Osteocyte (in vitro differentiated cells): ENCODE results near the gene SEMA3C. TPM values are rescaled to one million over a fixed set of nuclear protein-coding genes. Genes with fewer than 3 reads are reported as not detected.

Experiments
- DNase-seq: peaks from one replicate; pipeline ENCODE4 v3.0.0; 2021; ENCODE audit warnings: mixed read lengths; ENCODE audit not compliant: unreplicated experiment; ENCODE audit errors: extremely low spot score
- H3K27ac Mint-ChIP-seq: one replicate; pipeline ENCODE4 v1.8.0; 2021; ENCODE audit warnings: mild to moderate bottlenecking, mixed read lengths; ENCODE audit not compliant: unreplicated experiment
- H3K27me3 Mint-ChIP-seq: one replicate; pipeline ENCODE4 v1.8.0; 2021; ENCODE audit warnings: mixed read lengths; ENCODE audit not compliant: unreplicated experiment
- H3K36me3 Mint-ChIP-seq: one replicate; pipeline ENCODE4 v1.8.0; 2021; ENCODE audit warnings: mixed read lengths; ENCODE audit not compliant: unreplicated experiment
- H3K4me1 Mint-ChIP-seq: one replicate; pipeline ENCODE4 v1.8.0; 2021; ENCODE audit warnings: mixed read lengths; ENCODE audit not compliant: unreplicated experiment
- H3K4me3 Mint-ChIP-seq: one replicate; pipeline ENCODE4 v1.8.0; 2021; ENCODE audit warnings: mild to moderate bottlenecking, moderate library complexity, mixed read lengths; ENCODE audit not compliant: unreplicated experiment
- H3K9me3 Mint-ChIP-seq: one replicate; pipeline ENCODE4 v1.8.0; 2021; ENCODE audit warnings: mixed read lengths; ENCODE audit not compliant: unreplicated experiment
- CTCF ChIP-seq: fragments of 200-600 bp; sonication (generic); IDR thresholded peaks from 2 replicates; pipeline ENCODE4 v1.5.0; 2021; ENCODE audit warnings: antibody characterized with exemption, mild to moderate bottlenecking, moderate library complexity
- total RNA-seq: library from RNA; stranded (reverse); gene quantifications from 2 replicates; pipeline ENCODE4 v1.2.1, GENCODE V29; 2021

SEMA3C gene
- total RNA-seq, 1 donor from 2014 or later: 74.1 TPM

GRCh38 chr7:80858141-80858903 lies 60.5 kb downstream of the SEMA3C start:
- no peak for TF ChIP-seq CTCF
- no peak for DNase-seq
- Mint-ChIP-seq H3K36me3 (peaks cover 6% of the 10 kb centered on the region), H3K9me3 (peaks cover 12% of the 10 kb centered on the region), H3K27me3 (no peaks in the 10 kb centered on the region), H3K27ac (peak overlapping the region; percentile 47), H3K4me1 (peaks cover 25% of the 10 kb centered on the region), H3K4me3 (no peak overlapping the region)

- no peak for DNase-seq
- no peak overlapping the region for H3K27ac Mint-ChIP-seq
- H3K27me3 Mint-ChIP-seq: no peaks in the 10 kb centered on the region
- no peak for TF ChIP-seq CTCF
- peaks cover 31% of the 10 kb centered on the region for H3K4me1 Mint-ChIP-seq
- no peak overlapping the region for H3K4me3 Mint-ChIP-seq
- no peaks in the 10 kb centered on the region for H3K36me3 Mint-ChIP-seq
- peaks cover 7% of the 10 kb centered on the region for H3K9me3 Mint-ChIP-seq
These were observed 62.1 kb downstream of the SEMA3C start for GRCh38 chr7:80856769-80857168.

GRCh38 chr7:80851896-80852476 lies 66.9 kb downstream of the SEMA3C start:
- no peak for DNase-seq

GRCh38 chr7:80848841-80849240 lies 70.0 kb downstream of the SEMA3C start:
- TF ChIP-seq CTCF: no peak
- Mint-ChIP-seq H3K9me3 (peaks cover 5% of the 10 kb centered on the region), H3K4me3 (no peak overlapping the region), H3K36me3 (peaks cover 2% of the 10 kb centered on the region), H3K4me1 (peaks cover 30% of the 10 kb centered on the region), H3K27me3 (no peaks in the 10 kb centered on the region), H3K27ac (no peak overlapping the region)
- no peak for DNase-seq

More at GRCh38 chr7:80851896-80852476, 66.9 kb downstream of the SEMA3C start:
- TF ChIP-seq CTCF: no peak
- Mint-ChIP-seq H3K4me1 (peaks cover 18% of the 10 kb centered on the region), H3K27ac (peak overlapping the region; percentile 64), H3K4me3 (no peak overlapping the region), H3K9me3 (peaks cover 5% of the 10 kb centered on the region), H3K36me3 (peaks cover under 1% of the 10 kb centered on the region), H3K27me3 (no peaks in the 10 kb centered on the region)

GRCh38 chr7:80847895-80848294 lies 71.0 kb downstream of the SEMA3C start:
- peaks cover under 1% of the 10 kb centered on the region for H3K9me3 Mint-ChIP-seq
- no peak for TF ChIP-seq CTCF
- no peaks in the 10 kb centered on the region for H3K27me3 Mint-ChIP-seq
- H3K36me3 Mint-ChIP-seq: peaks cover 2% of the 10 kb centered on the region
- no peak for DNase-seq
- no peak overlapping the region for H3K4me3 Mint-ChIP-seq
- no peak overlapping the region for H3K27ac Mint-ChIP-seq
- peaks cover 36% of the 10 kb centered on the region for H3K4me1 Mint-ChIP-seq
